GM20000 (cell line): ENCODE measurements around the gene MMP10.

ENCODE experiments used
- DNase-seq: peaks from one replicate; pipeline ENCODE4 v3.0.0; 2012; ENCODE audit warnings: low spot score
- CTCF ChIP-seq: IDR thresholded peaks from 2 replicates; pipeline ENCODE4 v1.5.1; 2012; ENCODE audit warnings: mild to moderate bottlenecking, control low read depth; ENCODE audit errors: extremely low read depth, missing control alignments

Gene MMP10

GRCh38 chr11:102783016-102783415 lies 2.6 kb upstream of the MMP10 start:
- no peak for DNase-seq
- no peak for TF ChIP-seq CTCF

GRCh38 chr11:102781676-102782075 lies 1.2 kb upstream of the MMP10 start:
- DNase-seq = no peak
- TF ChIP-seq CTCF = no peak

DNA sequence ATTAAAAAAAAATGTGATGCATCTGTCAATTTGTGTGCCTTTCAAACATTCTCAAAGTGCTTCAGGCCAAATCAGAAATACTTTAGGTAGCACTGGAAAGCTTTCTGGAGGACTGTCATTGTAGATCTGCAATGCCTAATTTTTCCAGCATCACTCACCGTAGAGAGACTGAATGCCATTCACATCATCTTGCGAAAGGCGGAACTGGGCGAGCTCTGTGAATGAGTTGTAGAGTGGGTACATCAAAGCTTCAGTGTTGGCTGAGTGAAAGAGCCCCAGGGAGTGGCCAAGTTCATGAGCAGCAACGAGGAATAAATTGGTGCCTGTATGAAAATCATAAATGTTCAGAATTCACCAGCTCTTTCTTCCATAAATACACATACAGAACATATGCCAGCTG lies 4.0 kb downstream of the MMP10 start:
- no peak for TF ChIP-seq CTCF
- DNase-seq = no peak

DNA sequence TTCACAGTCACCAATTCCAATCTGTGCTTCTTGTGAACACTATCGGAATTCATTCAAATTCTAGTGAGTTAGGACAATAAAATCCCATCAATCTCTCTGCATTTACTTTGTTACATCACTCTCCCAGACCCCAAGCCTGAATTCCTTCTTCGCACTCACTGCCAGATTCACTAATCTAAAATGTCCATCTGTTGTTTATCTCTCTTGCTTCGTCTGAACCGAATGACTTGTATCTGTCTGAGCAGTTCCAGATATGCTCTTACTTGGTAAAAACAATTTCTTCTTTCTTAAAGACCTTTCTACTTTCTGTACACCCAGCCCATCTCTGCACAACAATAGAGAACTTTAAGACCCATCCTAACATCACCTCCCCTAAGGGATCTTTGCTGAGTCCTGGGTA lies 7.0 kb downstream of the MMP10 start:
- DNase-seq = no peak
- no peak for TF ChIP-seq CTCF

DNA sequence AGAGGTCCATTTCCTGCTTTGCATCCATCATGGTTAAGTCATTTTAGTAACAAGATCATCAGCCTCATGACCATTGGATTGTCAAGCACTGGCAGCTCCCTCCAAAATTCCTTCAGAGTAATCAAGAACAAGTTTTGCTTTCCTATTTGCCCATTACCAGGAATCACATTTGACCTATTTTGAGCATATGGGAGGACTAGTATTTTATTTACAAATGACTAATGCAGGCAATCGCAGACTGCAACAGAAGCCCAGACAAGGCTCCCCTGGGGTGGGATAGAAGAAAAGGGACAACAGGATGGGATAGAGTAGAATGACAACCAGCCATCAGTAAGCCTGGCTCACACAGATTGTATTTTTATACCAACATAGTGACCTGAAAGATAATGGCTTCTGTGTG lies 9.1 kb downstream of the MMP10 start:
- TF ChIP-seq CTCF = no peak
- no peak for DNase-seq

DNA sequence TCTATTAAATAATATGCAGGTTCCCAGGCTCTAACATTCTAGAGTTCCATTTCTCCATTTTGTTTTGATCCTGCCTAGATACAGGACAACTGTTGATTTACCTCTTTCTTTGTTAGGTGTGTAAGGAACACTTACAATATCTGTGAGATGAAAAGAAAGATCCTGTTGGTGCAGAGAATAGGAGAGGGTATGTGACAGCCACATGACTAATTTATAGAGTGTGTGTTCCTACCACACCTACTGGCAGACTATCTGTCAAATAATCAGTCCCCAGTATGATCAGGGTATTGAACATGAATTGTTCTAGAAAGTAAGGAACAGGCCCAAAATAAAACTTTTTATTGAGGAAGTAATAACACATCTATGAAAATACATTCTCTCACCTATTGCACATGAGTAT lies 10.2 kb downstream of the MMP10 start:
- no peak for TF ChIP-seq CTCF
- DNase-seq = no peak

DNA sequence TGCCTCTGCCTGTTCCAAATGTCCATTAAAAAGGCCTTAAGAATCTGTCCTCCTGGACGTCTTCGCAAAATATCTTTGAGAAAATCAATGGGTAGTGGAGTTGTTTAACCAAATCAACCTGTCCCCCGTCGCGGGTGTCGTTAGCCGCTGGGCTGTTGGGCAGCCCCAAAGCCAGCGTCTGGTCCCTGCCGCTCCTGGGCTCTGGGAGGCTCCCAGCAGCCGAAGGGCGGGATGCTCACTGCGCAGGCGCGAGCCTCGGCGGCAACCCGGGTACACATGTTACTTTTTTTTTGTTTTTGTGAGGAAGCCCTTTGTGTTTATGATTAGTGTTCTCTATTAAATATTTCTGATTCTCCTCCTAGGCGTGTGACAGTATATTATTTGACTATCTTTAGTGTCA lies 12.6 kb downstream of the MMP10 start:
- no peak for TF ChIP-seq CTCF
- DNase-seq = no peak
